ENCODE data around the gene RHEX. TPM values are rescaled to one million over a fixed set of nuclear protein-coding genes. Genes with fewer than 3 reads are reported as not detected.

The RHEX gene
- total RNA-seq, 1 donor from 2014 or later: not detected

DNA sequence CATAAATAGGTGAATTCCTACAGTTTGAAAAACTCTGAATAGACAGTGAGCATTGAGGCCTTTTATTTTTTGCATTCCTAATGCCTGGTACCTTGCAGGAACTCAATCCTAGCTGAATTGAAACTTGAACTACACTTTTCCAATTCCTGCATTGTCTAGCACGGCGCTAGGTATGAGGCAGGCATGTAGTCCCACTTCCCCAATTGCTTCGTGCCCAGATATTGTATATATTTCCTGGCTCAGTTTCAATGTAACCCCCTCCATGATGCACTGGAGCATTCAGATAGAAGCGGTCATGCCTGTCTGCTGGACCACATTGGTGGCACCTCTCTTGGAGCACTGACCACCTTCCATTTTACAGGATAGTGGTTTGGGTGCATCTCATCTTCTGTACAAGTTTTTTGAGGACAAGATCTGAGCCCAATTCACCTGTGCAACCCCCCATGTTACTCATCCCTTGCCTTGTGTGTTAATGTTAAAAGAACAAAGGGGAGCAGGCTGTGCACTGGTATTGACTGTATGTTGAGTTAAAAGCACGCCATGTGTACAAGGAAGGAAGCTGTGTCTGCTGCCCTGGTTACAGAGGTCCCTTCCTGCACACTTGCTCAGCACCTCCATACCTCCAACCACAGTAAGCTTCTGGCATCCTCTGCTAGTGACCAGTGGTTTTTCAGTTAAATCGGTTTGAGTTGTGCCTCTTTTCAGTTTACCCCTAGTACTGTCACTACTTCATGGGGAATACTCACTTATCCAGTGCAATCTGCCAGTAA lies 39.8 kb upstream of the RHEX start:
- no peak overlapping the region for H2AFZ ChIP-seq (ENCODE audit: low read depth, low read length)
- no peak overlapping the region for H3K9ac ChIP-seq (ENCODE audit: low read length)
- peaks cover 13% of the 10 kb centered on the region for H3K27me3 Mint-ChIP-seq (ENCODE audit: low read depth, unreplicated experiment)
- no peak overlapping the region for H3K27ac ChIP-seq (ENCODE audit: low read depth, low read length)
- H3K27ac Mint-ChIP-seq (ENCODE audit: unreplicated experiment): no peak overlapping the region
- H3K4me3 Mint-ChIP-seq (ENCODE audit: unreplicated experiment): no peak overlapping the region
- peaks cover 2% of the 10 kb centered on the region for H3K27me3 ChIP-seq (ENCODE audit: insufficient read depth, low read length)
- no peaks in the 10 kb centered on the region for H3K79me2 ChIP-seq (ENCODE audit: insufficient read depth, low read length)
- peaks cover 4% of the 10 kb centered on the region for H3K9me3 Mint-ChIP-seq (ENCODE audit: unreplicated experiment)
- H3K4me1 ChIP-seq (ENCODE audit: insufficient read depth, low read length): no peaks in the 10 kb centered on the region
- no peak overlapping the region for H3K4me2 ChIP-seq (ENCODE audit: low read length)
- no peaks in the 10 kb centered on the region for H3K36me3 ChIP-seq (ENCODE audit: insufficient read depth, low read length)
- no peak for TF ChIP-seq EZH2 (IDR thresholded peaks at IDR 0.05; ENCODE audit: insufficient read depth, low read length)
- TF ChIP-seq, protein P1, sequence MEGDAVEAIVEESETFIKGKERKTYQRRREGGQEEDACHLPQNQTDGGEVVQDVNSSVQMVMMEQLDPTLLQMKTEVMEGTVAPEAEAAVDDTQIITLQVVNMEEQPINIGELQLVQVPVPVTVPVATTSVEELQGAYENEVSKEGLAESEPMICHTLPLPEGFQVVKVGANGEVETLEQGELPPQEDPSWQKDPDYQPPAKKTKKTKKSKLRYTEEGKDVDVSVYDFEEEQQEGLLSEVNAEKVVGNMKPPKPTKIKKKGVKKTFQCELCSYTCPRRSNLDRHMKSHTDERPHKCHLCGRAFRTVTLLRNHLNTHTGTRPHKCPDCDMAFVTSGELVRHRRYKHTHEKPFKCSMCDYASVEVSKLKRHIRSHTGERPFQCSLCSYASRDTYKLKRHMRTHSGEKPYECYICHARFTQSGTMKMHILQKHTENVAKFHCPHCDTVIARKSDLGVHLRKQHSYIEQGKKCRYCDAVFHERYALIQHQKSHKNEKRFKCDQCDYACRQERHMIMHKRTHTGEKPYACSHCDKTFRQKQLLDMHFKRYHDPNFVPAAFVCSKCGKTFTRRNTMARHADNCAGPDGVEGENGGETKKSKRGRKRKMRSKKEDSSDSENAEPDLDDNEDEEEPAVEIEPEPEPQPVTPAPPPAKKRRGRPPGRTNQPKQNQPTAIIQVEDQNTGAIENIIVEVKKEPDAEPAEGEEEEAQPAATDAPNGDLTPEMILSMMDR (IDR thresholded peaks at IDR 0.05; ENCODE audit: insufficient read depth, low read depth, low read length): no peak
- DNase-seq (ENCODE audit: low read depth) (no peak), FAIRE-seq (no peak)
- no peaks in the 10 kb centered on the region for H3K9me3 ChIP-seq (ENCODE audit: insufficient read depth, low read depth, low read length)
- H3K4me1 Mint-ChIP-seq (ENCODE audit: low read depth, unreplicated experiment): peaks cover 12% of the 10 kb centered on the region
- H3K4me3 ChIP-seq (ENCODE audit: insufficient read depth, low read depth, low read length): no peak overlapping the region
- H4K20me1 ChIP-seq (ENCODE audit: insufficient read depth, low read length): no peaks in the 10 kb centered on the region
- no peaks in the 10 kb centered on the region for H3K36me3 Mint-ChIP-seq (ENCODE audit: low read depth, unreplicated experiment)

DNA sequence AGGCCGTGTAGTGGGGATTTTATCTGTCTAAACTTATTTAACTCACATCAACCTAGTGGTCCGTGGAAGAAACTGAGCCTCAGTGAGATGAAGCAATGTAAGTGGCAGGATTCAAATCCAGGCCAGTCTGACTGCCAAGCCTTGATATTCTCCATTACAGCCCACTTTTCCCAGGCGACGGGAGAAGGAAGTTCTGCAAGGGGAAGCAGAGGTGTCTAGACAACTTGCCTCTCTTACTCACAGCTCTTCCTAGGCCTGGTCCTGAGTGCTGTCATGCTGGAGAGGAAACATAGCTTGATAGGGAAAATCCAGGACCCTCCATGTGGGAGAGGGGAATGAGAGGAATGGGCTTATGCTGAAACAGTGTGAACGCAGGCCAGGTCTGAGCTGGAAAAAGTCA lies 38.4 kb upstream of the RHEX start:
- no peak overlapping the region for H3K4me3 ChIP-seq (ENCODE audit: insufficient read depth, low read depth, low read length)
- Mint-ChIP-seq H3K4me3 (ENCODE audit: unreplicated experiment) (no peak overlapping the region), H3K27ac (ENCODE audit: unreplicated experiment) (no peak overlapping the region)

More for the DNA sequence above, 38.4 kb upstream of the RHEX start:
- no peaks in the 10 kb centered on the region for H3K36me3 Mint-ChIP-seq (ENCODE audit: low read depth, unreplicated experiment)
- no peaks in the 10 kb centered on the region for H3K79me2 ChIP-seq (ENCODE audit: insufficient read depth, low read length)
- H3K27ac ChIP-seq (ENCODE audit: low read depth, low read length): no peak overlapping the region
- no peak for FAIRE-seq
- peaks cover 4% of the 10 kb centered on the region for H3K9me3 Mint-ChIP-seq (ENCODE audit: unreplicated experiment)
- no peaks in the 10 kb centered on the region for H4K20me1 ChIP-seq (ENCODE audit: insufficient read depth, low read length)
- no peak overlapping the region for H3K4me2 ChIP-seq (ENCODE audit: low read length)
- no peak overlapping the region for H2AFZ ChIP-seq (ENCODE audit: low read depth, low read length)
- no peak for DNase-seq (ENCODE audit: low read depth)
- peaks cover 2% of the 10 kb centered on the region for H3K27me3 ChIP-seq (ENCODE audit: insufficient read depth, low read length)
- H3K9me3 ChIP-seq (ENCODE audit: insufficient read depth, low read depth, low read length): no peaks in the 10 kb centered on the region
- TF ChIP-seq, protein P1 (IDR thresholded peaks at IDR 0.05; ENCODE audit: insufficient read depth, low read depth, low read length): no peak
- TF ChIP-seq EZH2 (IDR thresholded peaks at IDR 0.05; ENCODE audit: insufficient read depth, low read length): no peak
- no peaks in the 10 kb centered on the region for H3K4me1 ChIP-seq (ENCODE audit: insufficient read depth, low read length)
- H3K27me3 Mint-ChIP-seq (ENCODE audit: low read depth, unreplicated experiment): peaks cover 13% of the 10 kb centered on the region
- no peak overlapping the region for H3K9ac ChIP-seq (ENCODE audit: low read length)
- H3K36me3 ChIP-seq (ENCODE audit: insufficient read depth, low read length): no peaks in the 10 kb centered on the region
- peaks cover 12% of the 10 kb centered on the region for H3K4me1 Mint-ChIP-seq (ENCODE audit: low read depth, unreplicated experiment)
